GM23338 (cell line): ENCODE results near the gene COG1. TPM values are rescaled to one million over a fixed set of nuclear protein-coding genes. Genes with fewer than 3 reads are reported as not detected.

Source experiments
- ATAC-seq: fragments of 200-7000 bp; cut with Tn5 transposase; 3 replicates; pipeline ENCODE4 v1.9.1; 2020
- DNase-seq: peaks from one replicate; pipeline ENCODE4 v3.0.0-alpha.2; 2015; ENCODE audit warnings: low spot score
- H2AFZ ChIP-seq: fragments of 200-600 bp; sonication (generic); 2 replicates; pipeline ENCODE4 v1.8.0; 2016; ENCODE audit warnings: antibody characterized with exemption, mild to moderate bottlenecking, moderate library complexity
- H3F3A ChIP-seq: fragments of 200-600 bp; sonication (generic); replicated peaks from 2 replicates; pipeline ENCODE4 v1.8.0; 2017; ENCODE audit warnings: antibody characterized with exemption, mixed run types, low read depth
- H3K27ac ChIP-seq: fragments of 200-600 bp; sonication (generic); 2 replicates; pipeline ENCODE4 v1.6.1; 2016; ENCODE audit warnings: low read depth
- H3K27me3 ChIP-seq: fragments of 200-600 bp; sonication (generic); 2 replicates; pipeline ENCODE4 v1.8.0; 2016; ENCODE audit warnings: mild to moderate bottlenecking, mixed run types, moderate library complexity; ENCODE audit not compliant: insufficient read depth
- H3K36me3 ChIP-seq: fragments of 200-600 bp; sonication (generic); 2 replicates; pipeline ENCODE4 v1.8.0; 2016; ENCODE audit warnings: mild to moderate bottlenecking; ENCODE audit not compliant: insufficient read depth
- H3K4me1 ChIP-seq: fragments of 200-600 bp; sonication (generic); 2 replicates; pipeline ENCODE4 v1.8.0; 2016; ENCODE audit warnings: mild to moderate bottlenecking, moderate library complexity; ENCODE audit not compliant: insufficient read depth
- H3K4me2 ChIP-seq: fragments of 200-600 bp; sonication (generic); 2 replicates; pipeline ENCODE4 v1.7.1; 2017; ENCODE audit warnings: mixed run types
- H3K4me3 ChIP-seq: fragments of 200-600 bp; sonication (generic); 2 replicates; pipeline ENCODE4 v1.6.1; 2016; ENCODE audit warnings: mixed run types
- H3K79me2 ChIP-seq: fragments of 200-600 bp; sonication (generic); replicated peaks from 2 replicates; pipeline ENCODE4 v1.8.0; 2017; ENCODE audit warnings: mild to moderate bottlenecking; ENCODE audit not compliant: insufficient read depth
- H3K9me2 ChIP-seq: fragments of 200-600 bp; sonication (generic); 2 replicates; pipeline ENCODE4 v1.8.0; 2017; ENCODE audit not compliant: insufficient read depth
- H4K20me1 ChIP-seq: fragments of 200-600 bp; sonication (generic); replicated peaks from 2 replicates; pipeline ENCODE4 v1.8.0; 2017; ENCODE audit warnings: mild to moderate bottlenecking; ENCODE audit not compliant: insufficient read depth
- H3K27ac Mint-ChIP-seq: 2 replicates; pipeline ENCODE4 v1.8.0; 2020; ENCODE audit warnings: inconsistent platforms, mild to moderate bottlenecking, moderate library complexity, mixed read lengths
- H3K27me3 Mint-ChIP-seq: 3 replicates; pipeline ENCODE4 v1.8.0; 2022; ENCODE audit warnings: low read depth, mild to moderate bottlenecking, moderate library complexity, mixed read lengths, inconsistent platforms; ENCODE audit not compliant: insufficient read depth, poor library complexity
- H3K36me3 Mint-ChIP-seq: 3 replicates; pipeline ENCODE4 v1.8.0; 2021; ENCODE audit warnings: low read depth, mild to moderate bottlenecking, inconsistent platforms, moderate library complexity, mixed read lengths
- H3K4me1 Mint-ChIP-seq: 3 replicates; pipeline ENCODE4 v1.8.0; 2020; ENCODE audit warnings: mild to moderate bottlenecking, inconsistent platforms, mixed read lengths
- H3K4me3 Mint-ChIP-seq: 3 replicates; pipeline ENCODE4 v1.8.0; 2021; ENCODE audit warnings: moderate library complexity, mild to moderate bottlenecking, inconsistent platforms, mixed read lengths
- H3K9me3 Mint-ChIP-seq: 3 replicates; pipeline ENCODE4 v1.8.0; 2020; ENCODE audit warnings: moderate library complexity, mild to moderate bottlenecking, inconsistent platforms, mixed read lengths
- CREB1 ChIP-seq: fragments of 250-450 bp; sonication (Bioruptor Pico); IDR thresholded peaks from 2 replicates; pipeline ENCODE4 v1.5.0; 2020; ENCODE audit warnings: low read depth, mild to moderate bottlenecking, moderate library complexity
- EZH2 ChIP-seq: fragments of 200-600 bp; sonication (generic); IDR thresholded peaks from one replicate; pipeline ENCODE4 v1.8.0; 2017; ENCODE audit warnings: antibody characterized with exemption, mild to moderate bottlenecking, low read depth; ENCODE audit not compliant: unreplicated experiment
- EZH2phosphoT487 ChIP-seq: fragments of 200-600 bp; sonication (generic); IDR thresholded peaks from one replicate; pipeline ENCODE4 v1.8.1; 2018; ENCODE audit warnings: antibody characterized with exemption; ENCODE audit not compliant: unreplicated experiment
- JUNB ChIP-seq: IDR thresholded peaks from one replicate; pipeline ENCODE4 v1.6.1; 2016; ENCODE audit warnings: antibody characterized with exemption; ENCODE audit not compliant: unreplicated experiment
- NANOG ChIP-seq: IDR thresholded peaks from 2 replicates; pipeline ENCODE4 v1.6.1; 2016; ENCODE audit warnings: antibody characterized with exemption, borderline replicate concordance
- POLR2AphosphoS5 ChIP-seq: IDR thresholded peaks from 2 replicates; pipeline ENCODE4 v1.6.1; 2016; ENCODE audit warnings: antibody characterized with exemption, low read depth
- STAT1 ChIP-seq: IDR thresholded peaks from one replicate; pipeline ENCODE4 v1.6.1; 2016; ENCODE audit warnings: antibody characterized with exemption; ENCODE audit not compliant: unreplicated experiment
- ZNF114 ChIP-seq: fragments of 250-450 bp; sonication (Bioruptor Pico); IDR thresholded peaks from 2 replicates; pipeline ENCODE4 v1.5.0; 2020; ENCODE audit warnings: mild to moderate bottlenecking, moderate library complexity
- ZNF331 ChIP-seq: fragments of 250-450 bp; sonication (Bioruptor Pico); IDR thresholded peaks from 2 replicates; pipeline ENCODE4 v1.5.0; 2020; ENCODE audit warnings: low read depth, mild to moderate bottlenecking, moderate library complexity
- polyA plus RNA-seq: library from polyadenylated mRNA; unstranded; fragments of >200 nt; fragmentation: Nextera tagmentation; extraction: Ambion mirVana; gene quantifications from 2 replicates; pipeline ENCODE4 v1.2.1, GENCODE V29; 2016
- total RNA-seq: library from RNA; depleted of rRNA; stranded (reverse); fragments of >200 nt; shearing (Covaris generic); gene quantifications from 2 replicates; pipeline ENCODE4 v1.2.3, GENCODE V29; 2014
- TF ChIP-seq, protein P1 (sequence below), 2 experiments: fragments of 200-600 bp in 1 of 2; sonication (generic) in 1 of 2; conservative IDR thresholded peaks; 2 replicates each; pipeline versions ENCODE4 v1.5.1 to v1.6.1; 2016 to 2017; ENCODE audit warnings: antibody characterized with exemption in 2 of 2, low read depth in 2 of 2, mild to moderate bottlenecking in 2 of 2, moderate library complexity in 1 of 2
- TF ChIP-seq, protein P2 (sequence below): IDR thresholded peaks from one replicate; pipeline ENCODE4 v1.6.1; 2018; ENCODE audit warnings: antibody characterized with exemption; ENCODE audit not compliant: unreplicated experiment
- TF ChIP-seq, protein P3 (sequence below): IDR thresholded peaks from 2 replicates; pipeline ENCODE4 v1.6.1; 2016; ENCODE audit warnings: antibody characterized with exemption

The COG1 gene
- total and polyA plus RNA-seq, 2 experiments from 2014 or later: 15.0 to 26.1 TPM

DNA sequence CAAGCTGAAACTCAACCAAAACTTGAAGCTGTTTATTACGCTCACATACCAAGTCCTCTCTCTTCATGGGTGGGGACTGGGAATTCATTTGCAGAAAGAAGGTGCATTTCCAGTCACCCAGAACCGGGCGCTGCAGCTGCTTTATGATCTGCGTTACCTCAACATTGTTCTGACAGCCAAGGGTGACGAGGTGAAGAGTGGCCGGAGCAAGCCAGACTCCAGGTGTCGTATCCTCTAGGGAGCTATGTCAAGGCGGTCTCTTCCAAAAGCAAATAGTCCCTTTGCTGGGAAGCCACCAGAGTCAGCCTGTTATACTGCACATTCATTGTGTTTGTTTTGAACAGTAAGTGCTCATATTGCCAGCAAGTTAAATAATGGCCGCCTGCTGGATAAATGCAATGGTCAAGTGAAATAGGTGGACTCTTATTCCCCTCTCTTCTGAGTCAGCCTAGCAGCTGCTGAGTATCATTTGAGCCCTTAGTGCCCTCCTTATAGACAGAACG lies 12.7 kb downstream of the COG1 start:
- Histone ChIP-seq H3F3A (peaks cover 3% of the 10 kb centered on the region; the same call in 1 of the 2 replicates), H3K27me3 (no peaks in the 10 kb centered on the region), H3K4me3 (no peak overlapping the region), H3K36me3 (peaks cover 53% of the 10 kb centered on the region), H3K27ac (no peak overlapping the region), H2AFZ (no peak overlapping the region), H4K20me1 (peaks cover 14% of the 10 kb centered on the region; the same call in 1 of the 2 replicates), H3K9me2 (no peaks in the 10 kb centered on the region), H3K4me1 (no peaks in the 10 kb centered on the region), H3K79me2 (peaks cover 18% of the 10 kb centered on the region), H3K4me2 (no peak overlapping the region)
- H3K4me3 Mint-ChIP-seq: no peak overlapping the region
- no peaks in the 10 kb centered on the region for H3K27me3 Mint-ChIP-seq
- no peaks in the 10 kb centered on the region for H3K4me1 Mint-ChIP-seq
- no peak overlapping the region for H3K27ac Mint-ChIP-seq
- ATAC-seq: no peak
- TF ChIP-seq EZH2 (no peak), ZNF114 (CRISPR knock-in tag) (no peak), JUNB (no peak)
- no peak for DNase-seq
- peaks cover 84% of the 10 kb centered on the region for H3K36me3 Mint-ChIP-seq
- no peaks in the 10 kb centered on the region; the same call in 2 of the 3 replicates for H3K9me3 Mint-ChIP-seq

DNA sequence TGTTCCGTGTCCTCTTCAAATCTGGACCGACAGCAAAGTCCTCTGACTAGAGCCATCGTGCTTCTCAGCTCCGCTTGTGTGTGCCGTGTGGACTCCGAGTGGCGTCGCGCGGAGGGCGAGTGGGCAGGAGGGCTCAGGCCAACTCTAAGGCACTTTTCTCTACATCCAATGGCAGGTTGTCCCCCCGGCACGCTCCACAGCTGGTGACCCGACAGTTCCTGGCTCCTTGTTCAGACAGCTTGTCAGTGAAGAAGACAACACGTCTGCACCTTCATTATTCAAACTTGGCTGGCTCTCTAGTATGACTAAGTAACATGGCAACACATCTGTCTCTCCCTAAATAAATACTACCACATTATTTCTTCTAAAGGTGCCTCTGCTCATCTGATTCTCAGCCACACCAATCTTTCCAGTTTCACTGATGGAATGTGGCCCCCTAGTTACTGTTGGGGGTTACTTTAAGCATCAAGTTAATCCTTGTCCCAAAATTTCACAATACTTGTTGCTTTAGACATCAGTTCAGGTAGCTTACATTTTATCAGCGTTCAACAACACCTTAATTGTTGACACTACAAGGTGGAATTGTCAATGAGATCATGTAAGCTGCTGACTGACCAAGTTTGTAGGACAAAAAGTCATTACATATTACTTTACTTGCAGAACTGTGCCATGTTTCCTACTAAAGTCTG lies 15.4 kb downstream of the COG1 start:
- peaks cover 3% of the 10 kb centered on the region; the same call in 1 of the 2 replicates for H3F3A ChIP-seq
- H3K27me3 ChIP-seq: no peaks in the 10 kb centered on the region
- Mint-ChIP-seq H3K4me3 (no peak overlapping the region), H3K27ac (no peak overlapping the region; the same call in 1 of the 2 replicates), H3K9me3 (no peaks in the 10 kb centered on the region; the same call in 2 of the 3 replicates), H3K36me3 (peaks cover 57% of the 10 kb centered on the region), H3K4me1 (no peaks in the 10 kb centered on the region), H3K27me3 (no peaks in the 10 kb centered on the region)
- peaks cover 31% of the 10 kb centered on the region; the same call in 1 of the 2 replicates for H4K20me1 ChIP-seq
- no peak overlapping the region for H3K4me2 ChIP-seq
- peaks cover 33% of the 10 kb centered on the region for H3K79me2 ChIP-seq
- H3K9me2 ChIP-seq: no peaks in the 10 kb centered on the region
- ATAC-seq (no peak), DNase-seq (no peak)
- no peak overlapping the region for H3K4me3 ChIP-seq
- H3K36me3 ChIP-seq: peaks cover 37% of the 10 kb centered on the region
- H3K27ac ChIP-seq: no peak overlapping the region
- H2AFZ ChIP-seq: no peak overlapping the region
- H3K4me1 ChIP-seq: no peaks in the 10 kb centered on the region; the same call in 1 of the 2 replicates
- TF ChIP-seq NANOG: no peak
- TF ChIP-seq, protein P1, sequence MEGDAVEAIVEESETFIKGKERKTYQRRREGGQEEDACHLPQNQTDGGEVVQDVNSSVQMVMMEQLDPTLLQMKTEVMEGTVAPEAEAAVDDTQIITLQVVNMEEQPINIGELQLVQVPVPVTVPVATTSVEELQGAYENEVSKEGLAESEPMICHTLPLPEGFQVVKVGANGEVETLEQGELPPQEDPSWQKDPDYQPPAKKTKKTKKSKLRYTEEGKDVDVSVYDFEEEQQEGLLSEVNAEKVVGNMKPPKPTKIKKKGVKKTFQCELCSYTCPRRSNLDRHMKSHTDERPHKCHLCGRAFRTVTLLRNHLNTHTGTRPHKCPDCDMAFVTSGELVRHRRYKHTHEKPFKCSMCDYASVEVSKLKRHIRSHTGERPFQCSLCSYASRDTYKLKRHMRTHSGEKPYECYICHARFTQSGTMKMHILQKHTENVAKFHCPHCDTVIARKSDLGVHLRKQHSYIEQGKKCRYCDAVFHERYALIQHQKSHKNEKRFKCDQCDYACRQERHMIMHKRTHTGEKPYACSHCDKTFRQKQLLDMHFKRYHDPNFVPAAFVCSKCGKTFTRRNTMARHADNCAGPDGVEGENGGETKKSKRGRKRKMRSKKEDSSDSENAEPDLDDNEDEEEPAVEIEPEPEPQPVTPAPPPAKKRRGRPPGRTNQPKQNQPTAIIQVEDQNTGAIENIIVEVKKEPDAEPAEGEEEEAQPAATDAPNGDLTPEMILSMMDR (conservative IDR thresholded peaks at IDR 0.05; ENCODE audit: low read depth in 2 of 2): no peak
- TF ChIP-seq EZH2: no peak
- TF ChIP-seq, protein P2, sequence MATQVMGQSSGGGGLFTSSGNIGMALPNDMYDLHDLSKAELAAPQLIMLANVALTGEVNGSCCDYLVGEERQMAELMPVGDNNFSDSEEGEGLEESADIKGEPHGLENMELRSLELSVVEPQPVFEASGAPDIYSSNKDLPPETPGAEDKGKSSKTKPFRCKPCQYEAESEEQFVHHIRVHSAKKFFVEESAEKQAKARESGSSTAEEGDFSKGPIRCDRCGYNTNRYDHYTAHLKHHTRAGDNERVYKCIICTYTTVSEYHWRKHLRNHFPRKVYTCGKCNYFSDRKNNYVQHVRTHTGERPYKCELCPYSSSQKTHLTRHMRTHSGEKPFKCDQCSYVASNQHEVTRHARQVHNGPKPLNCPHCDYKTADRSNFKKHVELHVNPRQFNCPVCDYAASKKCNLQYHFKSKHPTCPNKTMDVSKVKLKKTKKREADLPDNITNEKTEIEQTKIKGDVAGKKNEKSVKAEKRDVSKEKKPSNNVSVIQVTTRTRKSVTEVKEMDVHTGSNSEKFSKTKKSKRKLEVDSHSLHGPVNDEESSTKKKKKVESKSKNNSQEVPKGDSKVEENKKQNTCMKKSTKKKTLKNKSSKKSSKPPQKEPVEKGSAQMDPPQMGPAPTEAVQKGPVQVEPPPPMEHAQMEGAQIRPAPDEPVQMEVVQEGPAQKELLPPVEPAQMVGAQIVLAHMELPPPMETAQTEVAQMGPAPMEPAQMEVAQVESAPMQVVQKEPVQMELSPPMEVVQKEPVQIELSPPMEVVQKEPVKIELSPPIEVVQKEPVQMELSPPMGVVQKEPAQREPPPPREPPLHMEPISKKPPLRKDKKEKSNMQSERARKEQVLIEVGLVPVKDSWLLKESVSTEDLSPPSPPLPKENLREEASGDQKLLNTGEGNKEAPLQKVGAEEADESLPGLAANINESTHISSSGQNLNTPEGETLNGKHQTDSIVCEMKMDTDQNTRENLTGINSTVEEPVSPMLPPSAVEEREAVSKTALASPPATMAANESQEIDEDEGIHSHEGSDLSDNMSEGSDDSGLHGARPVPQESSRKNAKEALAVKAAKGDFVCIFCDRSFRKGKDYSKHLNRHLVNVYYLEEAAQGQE: no peak
- TF ChIP-seq ZNF114 (CRISPR knock-in tag): no peak
- no peak for TF ChIP-seq POLR2AphosphoS5
- TF ChIP-seq, protein P3, sequence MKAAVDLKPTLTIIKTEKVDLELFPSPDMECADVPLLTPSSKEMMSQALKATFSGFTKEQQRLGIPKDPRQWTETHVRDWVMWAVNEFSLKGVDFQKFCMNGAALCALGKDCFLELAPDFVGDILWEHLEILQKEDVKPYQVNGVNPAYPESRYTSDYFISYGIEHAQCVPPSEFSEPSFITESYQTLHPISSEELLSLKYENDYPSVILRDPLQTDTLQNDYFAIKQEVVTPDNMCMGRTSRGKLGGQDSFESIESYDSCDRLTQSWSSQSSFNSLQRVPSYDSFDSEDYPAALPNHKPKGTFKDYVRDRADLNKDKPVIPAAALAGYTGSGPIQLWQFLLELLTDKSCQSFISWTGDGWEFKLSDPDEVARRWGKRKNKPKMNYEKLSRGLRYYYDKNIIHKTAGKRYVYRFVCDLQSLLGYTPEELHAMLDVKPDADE: no peak
- no peak for TF ChIP-seq EZH2phosphoT487
- no peak for TF ChIP-seq JUNB
- TF ChIP-seq CREB1 (CRISPR knock-in tag): no peak
- no peak for TF ChIP-seq ZNF331 (CRISPR knock-in tag)
- no peak for TF ChIP-seq STAT1
